Hepatocyte (in vitro differentiated cells): ENCODE results near the gene LAG3. TPM values are rescaled to one million over a fixed set of nuclear protein-coding genes. Genes with fewer than 3 reads are reported as not detected.

Experiments
- DNase-seq: peaks from one replicate; pipeline ENCODE4 v3.0.0-alpha.2; 2016; ENCODE audit warnings: low spot score
- H2AFZ ChIP-seq: fragments of 200-600 bp; sonication (generic); 2 replicates; pipeline ENCODE4 v1.6.0; 2016; ENCODE audit warnings: antibody characterized with exemption, mild to moderate bottlenecking
- H3K27ac ChIP-seq: fragments of 200-600 bp; sonication (generic); 2 replicates; pipeline ENCODE4 v1.5.1; 2016; ENCODE audit warnings: mild to moderate bottlenecking
- H3K27me3 ChIP-seq: fragments of 200-600 bp; sonication (generic); 2 replicates; pipeline ENCODE4 v1.6.1; 2016
- H3K36me3 ChIP-seq: fragments of 200-600 bp; sonication (generic); replicated peaks from 2 replicates; pipeline ENCODE4 v1.5.1; 2016; ENCODE audit warnings: low read depth; ENCODE audit not compliant: insufficient read depth
- H3K4me1 ChIP-seq: fragments of 200-600 bp; sonication (generic); 2 replicates; pipeline ENCODE4 v1.5.1; 2016; ENCODE audit warnings: mild to moderate bottlenecking, moderate library complexity; ENCODE audit not compliant: insufficient read depth
- H3K4me2 ChIP-seq: fragments of 200-600 bp; sonication (generic); 2 replicates; pipeline ENCODE4 v1.6.0; 2016
- H3K4me3 ChIP-seq: fragments of 200-600 bp; sonication (generic); 2 replicates; pipeline ENCODE4 v1.5.1; 2016; ENCODE audit warnings: mild to moderate bottlenecking
- H3K79me2 ChIP-seq: fragments of 200-600 bp; sonication (generic); 2 replicates; pipeline ENCODE4 v1.6.0; 2017; ENCODE audit warnings: mild to moderate bottlenecking
- H3K9me2 ChIP-seq: fragments of 200-600 bp; sonication (generic); replicated peaks from 2 replicates; pipeline ENCODE4 v1.6.0; 2017; ENCODE audit warnings: mild to moderate bottlenecking; ENCODE audit not compliant: insufficient read depth
- H3K9me3 ChIP-seq: fragments of 200-600 bp; sonication (generic); 2 replicates; pipeline ENCODE4 v1.5.1; 2016; ENCODE audit warnings: low read depth, mild to moderate bottlenecking
- H4K20me1 ChIP-seq: fragments of 200-600 bp; sonication (generic); 2 replicates; pipeline ENCODE4 v1.6.0; 2016; ENCODE audit warnings: mild to moderate bottlenecking; ENCODE audit not compliant: insufficient read depth, poor library complexity, severe bottlenecking
- EZH2 ChIP-seq: fragments of 200-600 bp; sonication (generic); IDR thresholded peaks from 2 replicates; pipeline ENCODE4 v1.6.1; 2016; ENCODE audit warnings: antibody characterized with exemption, mild to moderate bottlenecking, borderline replicate concordance
- EZH2phosphoT487 ChIP-seq: fragments of 200-600 bp; sonication (generic); IDR thresholded peaks from one replicate; pipeline ENCODE4 v1.6.1; 2018; ENCODE audit warnings: antibody characterized with exemption, mild to moderate bottlenecking, low read depth, moderate library complexity; ENCODE audit not compliant: unreplicated experiment, severe bottlenecking
- WGBS: methylation state at CpG from one replicate; pipeline ENCODE4 v1.1.6; 2016; ENCODE audit warnings: low lambda C conversion rate; ENCODE audit errors: missing lambda C conversion rate; 5-methylcytosine and 5-hydroxymethylcytosine counted together
- polyA plus RNA-seq: library from polyadenylated mRNA; unstranded; fragments of >200 nt; fragmentation: Nextera tagmentation; extraction: Ambion mirVana; gene quantifications from 2 replicates; pipeline ENCODE4 v1.2.1, GENCODE V29; 2016
- total RNA-seq: library from RNA; depleted of rRNA; stranded (reverse); fragments of >200 nt; gene quantifications from 2 replicates; pipeline ENCODE4 v1.2.3, GENCODE V29; 2014
- TF ChIP-seq, protein P1 (sequence below): fragments of 200-600 bp; sonication (generic); IDR thresholded peaks from 2 replicates; pipeline ENCODE4 v1.5.1; 2016; ENCODE audit warnings: antibody characterized with exemption, mild to moderate bottlenecking; ENCODE audit not compliant: poor library complexity

The LAG3 gene
- total and polyA plus RNA-seq, 2 experiments from 2014 or later: 0.70 to 0.91 TPM

DNA sequence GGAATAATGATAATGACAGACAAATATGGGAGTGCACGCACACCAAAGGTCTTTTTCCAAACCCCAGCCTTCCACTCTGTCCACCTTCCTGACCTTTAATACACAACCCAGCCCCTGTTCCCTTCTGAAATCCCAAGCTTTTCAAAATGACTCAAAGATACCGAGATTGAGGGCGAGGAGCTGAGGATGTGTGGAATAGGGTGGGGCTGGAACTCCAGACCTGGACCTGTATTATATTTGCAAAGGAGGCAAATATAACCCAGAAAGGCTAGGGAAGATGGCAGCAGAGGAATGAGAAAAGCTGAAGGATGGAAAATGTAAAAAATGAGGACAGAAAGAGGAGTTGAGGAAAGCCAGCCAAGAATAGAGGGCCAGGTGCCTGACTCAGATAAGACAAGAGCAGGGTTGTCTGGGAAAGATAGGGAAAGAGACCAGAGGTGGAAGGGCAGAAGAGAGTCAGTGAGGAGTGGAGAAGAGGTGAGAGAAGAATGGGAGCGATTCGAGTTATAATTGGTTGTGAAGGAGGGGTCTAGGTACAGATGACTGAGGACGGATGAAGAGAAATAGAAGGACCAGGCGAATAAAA is 7.2 kb upstream of the LAG3 start:
- H3K4me1 ChIP-seq: peaks cover 45% of the 10 kb centered on the region
- H3K27me3 ChIP-seq: no peaks in the 10 kb centered on the region
- peaks cover 26% of the 10 kb centered on the region for H4K20me1 ChIP-seq
- no peaks in the 10 kb centered on the region for H3K36me3 ChIP-seq
- no peak for DNase-seq
- 30% methylated on average over 7 of the region's 7 CpGs for WGBS
- no peaks in the 10 kb centered on the region for H3K9me3 ChIP-seq
- peaks cover 32% of the 10 kb centered on the region for H3K79me2 ChIP-seq
- peak overlapping the region; percentile 86 for H3K27ac ChIP-seq
- H2AFZ ChIP-seq: no peak overlapping the region
- no peaks in the 10 kb centered on the region for H3K9me2 ChIP-seq
- peak overlapping the region; percentile 16 for H3K4me3 ChIP-seq
- peak overlapping the region; percentile 82 for H3K4me2 ChIP-seq
- no peak for TF ChIP-seq EZH2phosphoT487
- TF ChIP-seq, protein P1, sequence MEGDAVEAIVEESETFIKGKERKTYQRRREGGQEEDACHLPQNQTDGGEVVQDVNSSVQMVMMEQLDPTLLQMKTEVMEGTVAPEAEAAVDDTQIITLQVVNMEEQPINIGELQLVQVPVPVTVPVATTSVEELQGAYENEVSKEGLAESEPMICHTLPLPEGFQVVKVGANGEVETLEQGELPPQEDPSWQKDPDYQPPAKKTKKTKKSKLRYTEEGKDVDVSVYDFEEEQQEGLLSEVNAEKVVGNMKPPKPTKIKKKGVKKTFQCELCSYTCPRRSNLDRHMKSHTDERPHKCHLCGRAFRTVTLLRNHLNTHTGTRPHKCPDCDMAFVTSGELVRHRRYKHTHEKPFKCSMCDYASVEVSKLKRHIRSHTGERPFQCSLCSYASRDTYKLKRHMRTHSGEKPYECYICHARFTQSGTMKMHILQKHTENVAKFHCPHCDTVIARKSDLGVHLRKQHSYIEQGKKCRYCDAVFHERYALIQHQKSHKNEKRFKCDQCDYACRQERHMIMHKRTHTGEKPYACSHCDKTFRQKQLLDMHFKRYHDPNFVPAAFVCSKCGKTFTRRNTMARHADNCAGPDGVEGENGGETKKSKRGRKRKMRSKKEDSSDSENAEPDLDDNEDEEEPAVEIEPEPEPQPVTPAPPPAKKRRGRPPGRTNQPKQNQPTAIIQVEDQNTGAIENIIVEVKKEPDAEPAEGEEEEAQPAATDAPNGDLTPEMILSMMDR: no peak
- TF ChIP-seq EZH2: no peak

DNA sequence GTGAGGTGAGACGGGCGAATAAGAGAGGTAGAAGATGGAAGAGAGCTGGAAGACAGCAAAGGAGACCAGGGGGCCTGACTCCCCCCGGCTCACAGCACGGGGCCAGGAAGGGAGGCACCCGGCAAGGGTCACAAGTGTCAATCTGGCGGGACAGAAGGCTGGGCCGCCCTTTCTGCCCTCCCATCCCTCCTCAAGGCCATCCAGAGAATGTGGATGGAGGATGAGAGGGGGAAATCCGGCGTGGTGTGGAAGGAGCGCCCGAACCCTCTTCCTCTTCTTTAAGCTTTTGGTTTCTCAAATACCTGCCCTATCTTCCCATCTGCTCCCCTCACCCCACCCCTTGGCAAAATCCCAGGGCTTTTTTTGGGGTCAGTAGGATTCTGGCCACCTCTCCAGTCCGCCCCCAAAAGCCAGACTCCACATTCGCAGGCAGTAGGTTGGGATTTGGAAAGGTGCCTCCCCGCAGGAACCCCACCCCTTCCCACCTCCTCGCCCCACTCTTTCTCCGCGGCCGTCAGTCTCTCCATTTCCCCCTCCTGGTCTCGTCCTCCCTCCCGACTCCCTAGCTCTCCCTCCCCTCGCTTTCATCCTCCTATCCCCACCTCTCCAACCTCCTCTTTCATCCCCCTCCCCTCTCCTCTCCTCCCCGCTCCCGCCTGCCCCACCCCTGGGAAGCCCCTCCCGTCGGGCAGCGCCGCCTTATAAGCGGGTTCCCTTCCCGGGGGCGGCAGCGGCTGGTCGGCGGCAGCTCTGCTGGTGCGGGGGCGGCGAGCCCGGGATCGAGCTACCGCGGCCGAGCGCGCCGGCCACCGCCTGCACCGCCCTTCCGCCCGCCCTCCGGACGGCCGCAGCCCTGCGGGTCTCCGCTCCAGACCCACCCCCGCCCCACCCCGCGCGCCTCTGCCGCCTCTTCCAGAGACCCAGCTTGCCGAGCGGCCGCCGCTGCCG is 6.4 kb upstream of the LAG3 start, which contains the start of gene PTMS:
Gene PTMS, plus strand, starts transcription at position 730 of the 948 bp plus-strand sequence. CDS start 343 bp downstream, outside the sequence.
- Histone ChIP-seq H3K4me2 (peak within 1 kb of the TSS; percentile 95), H3K27me3 (no peaks in the 10 kb centered on the region), H3K9me3 (no peaks in the 10 kb centered on the region), H3K9me2 (no peaks in the 10 kb centered on the region), H3K4me1 (peaks cover 41% of the 10 kb centered on the region), H3K79me2 (peaks cover 32% of the 10 kb centered on the region), H3K36me3 (no peaks in the 10 kb centered on the region), H4K20me1 (peaks cover 26% of the 10 kb centered on the region), H3K27ac (peak within 1 kb of the TSS; percentile 86), H2AFZ (peak within 1 kb of the TSS; percentile 55), H3K4me3 (peak within 1 kb of the TSS; percentile 63)
- 5% methylated on average over 15 of the region's 63 CpGs for WGBS
- peak; percentile 91 for DNase-seq
- TF ChIP-seq EZH2phosphoT487 (no peak), EZH2 (no peak)
- TF ChIP-seq, protein P1: no peak

DNA sequence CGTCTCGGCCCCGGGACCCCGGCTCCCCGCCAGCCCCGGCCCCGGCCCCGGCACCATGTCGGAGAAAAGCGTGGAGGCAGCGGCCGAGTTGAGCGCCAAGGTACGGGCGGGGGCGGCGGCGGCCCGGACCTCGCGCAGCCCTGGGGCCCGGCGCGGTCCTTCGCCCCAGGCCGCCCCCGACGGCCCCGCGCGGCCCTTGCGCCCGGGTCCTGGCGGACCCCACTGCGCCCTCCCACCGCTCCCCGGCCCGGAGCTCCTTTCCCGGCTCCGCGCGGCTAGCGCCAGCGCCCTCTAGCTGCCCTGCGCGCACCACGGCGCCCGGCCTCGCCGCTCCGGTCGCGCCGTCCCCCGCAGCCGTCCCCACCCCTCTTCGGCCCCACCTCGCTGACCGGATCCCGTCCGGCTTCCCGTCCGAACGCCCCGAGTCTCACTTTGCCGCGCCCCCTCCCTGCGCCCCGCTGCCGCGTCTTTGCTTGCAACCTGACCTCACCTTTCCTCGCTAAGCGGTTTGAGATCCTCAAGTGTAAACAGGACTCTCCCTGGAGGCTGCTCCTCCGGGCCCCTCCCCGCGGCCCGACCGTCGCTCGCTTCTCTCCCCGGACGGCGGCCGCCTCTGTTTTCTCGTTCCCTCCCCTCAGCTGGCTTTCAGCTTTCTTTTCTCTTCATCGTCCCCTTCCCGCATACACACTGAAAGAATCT is 5.5 kb upstream of the LAG3 start:
- H3K4me2 ChIP-seq: peak overlapping the region; percentile 95
- H3K79me2 ChIP-seq: peaks cover 32% of the 10 kb centered on the region
- no peaks in the 10 kb centered on the region for H3K9me2 ChIP-seq
- H4K20me1 ChIP-seq: peaks cover 26% of the 10 kb centered on the region
- peak; percentile 93 for DNase-seq
- no peaks in the 10 kb centered on the region for H3K27me3 ChIP-seq
- TF ChIP-seq EZH2phosphoT487: no peak
- TF ChIP-seq, protein P1: peak; percentile 65
- peak overlapping the region; percentile 86 for H3K27ac ChIP-seq
- no peaks in the 10 kb centered on the region for H3K36me3 ChIP-seq
- 2% methylated on average over 46 of the region's 88 CpGs for WGBS
- peaks cover 41% of the 10 kb centered on the region for H3K4me1 ChIP-seq
- H2AFZ ChIP-seq: peak overlapping the region; percentile 55
- no peaks in the 10 kb centered on the region for H3K9me3 ChIP-seq
- H3K4me3 ChIP-seq: peak overlapping the region; percentile 63
